ENCODE results near the gene ITIH4.

The ITIH4 gene

GRCh38 chr3:52830535-52831258 is at the start of gene ITIH4:
Gene ITIH4 (minus strand): TSS chr3:52830672. CDS start chr3:52830642, 30 bp downstream.
- no peak for DNase-seq
- intact Hi-C loops (cut with DNase I): no loop called here

- intact Hi-C loops (cut with DNase I): no loop called here
- peak in 1 of 10 donors; percentile 55 for DNase-seq
Measured at GRCh38 chr3:52880047-52880446, 49.6 kb upstream of the ITIH4 start.

GRCh38 chr3:52879581-52879980 is 49.1 kb upstream of the ITIH4 start:
- DNase-seq: no peak
- intact Hi-C loops (cut with DNase I): no loop called here

- DNase-seq: no peak
- intact Hi-C loops (cut with DNase I): no loop called here
Measured at GRCh38 chr3:52879090-52879489, 48.6 kb upstream of the ITIH4 start.

GRCh38 chr3:52877085-52877484 is 46.6 kb upstream of the ITIH4 start:
- DNase-seq: no peak

GRCh38 chr3:52874864-52875587 is 44.6 kb upstream of the ITIH4 start:
- DNase-seq: no peak
- intact Hi-C loops (cut with DNase I): no loop called here

More at GRCh38 chr3:52877085-52877484, 46.6 kb upstream of the ITIH4 start:
- intact Hi-C loops (cut with DNase I): no loop called here

GRCh38 chr3:52874160-52874701 is 43.8 kb upstream of the ITIH4 start:
- intact Hi-C loops (cut with DNase I): no loop called here
- DNase-seq: no peak

GRCh38 chr3:52873433-52874159 is 43.1 kb upstream of the ITIH4 start:
- DNase-seq: peak in 1 of 10 donors; percentile 11

GRCh38 chr3:52872245-52872644 is 41.8 kb upstream of the ITIH4 start:
- intact Hi-C loops (cut with DNase I): no loop called here
- no peak for DNase-seq

More at GRCh38 chr3:52873433-52874159, 43.1 kb upstream of the ITIH4 start:
- intact Hi-C loops (cut with DNase I): no loop called here

- intact Hi-C loops (cut with DNase I): no loop called here
- DNase-seq: peak in 1 of 10 donors; percentile 58
Measured at GRCh38 chr3:52871761-52872160, 41.3 kb upstream of the ITIH4 start.

GRCh38 chr3:52870471-52870870 is 40.0 kb upstream of the ITIH4 start:
- intact Hi-C loops (cut with DNase I): no loop called here
- DNase-seq: peak in 1 of 10 donors; percentile 76

GRCh38 chr3:52866427-52866826 is 36.0 kb upstream of the ITIH4 start:
- DNase-seq: peak in 2 of 10 donors; percentile 54 to 55
- intact Hi-C loops (cut with DNase I): no loop called here

- DNase-seq: peak in 7 of 10 donors; percentile 38 to 91 (median 60)
- intact Hi-C loops (cut with DNase I): no loop called here
Measured at GRCh38 chr3:52865994-52866393, 35.5 kb upstream of the ITIH4 start.

GRCh38 chr3:52860424-52860768 is 29.9 kb upstream of the ITIH4 start:
- DNase-seq: peak in 1 of 10 donors; percentile 86
- intact Hi-C loops (cut with DNase I): no loop called here

- intact Hi-C loops (cut with DNase I): no loop called here
- peak in 1 of 10 donors; percentile 15 for DNase-seq
Measured at GRCh38 chr3:52859686-52860423, 29.4 kb upstream of the ITIH4 start.

GRCh38 chr3:52857864-52858263 is 27.4 kb upstream of the ITIH4 start:
- DNase-seq: no peak
- intact Hi-C loops (cut with DNase I): no loop called here

- DNase-seq: peak in 1 of 10 donors; percentile 5
- intact Hi-C loops (cut with DNase I): no loop called here
Measured at GRCh38 chr3:52857133-52857532, 26.7 kb upstream of the ITIH4 start.

- DNase-seq: peak in 1 of 10 donors; percentile 13
- intact Hi-C loops (cut with DNase I): no loop called here
Measured at GRCh38 chr3:52856666-52857065, 26.2 kb upstream of the ITIH4 start.

- intact Hi-C loops (cut with DNase I): no loop called here
- no peak for DNase-seq
Measured at GRCh38 chr3:52854013-52854412, 23.5 kb upstream of the ITIH4 start.

GRCh38 chr3:52852419-52852818 is 21.9 kb upstream of the ITIH4 start:
- intact Hi-C loops (cut with DNase I): no loop called here
- DNase-seq: no peak
